CD4-positive, alpha-beta memory T cell (primary cell): ENCODE measurements around the gene EIF4H. TPM values are rescaled to one million over a fixed set of nuclear protein-coding genes. Genes with fewer than 3 reads are reported as not detected.
"Not testable (repeated sequence)": the region's sequence is repeated elsewhere in the genome, so short reads cannot be mapped to it uniquely, and the experiment has no call there.

ENCODE experiments used
- CTCF ChIA-PET: fragments of 350-600 bp; sonication (Branson Sonifier 250); formaldehyde crosslinking; loops from one replicate; lab custom pipeline; 2021; ENCODE audit warnings: inconsistent platforms; ENCODE audit not compliant: partially characterized antibody; lab: Charles Lee
- POLR2A ChIA-PET: fragments of 350-600 bp; sonication (Branson Sonifier 250); formaldehyde crosslinking; loops from one replicate; lab custom pipeline; 2021; ENCODE audit not compliant: partially characterized antibody; lab: Charles Lee
- DNase-seq, 5 donors: peaks; one replicate each; pipeline versions ENCODE4 v3.0.0 to v3.0.0-alpha.2; 2020 to 2022; ENCODE audit warnings: mixed read lengths in 1 of 5
- H3K27ac ChIP-seq: one replicate; pipeline ENCODE4 v1.7.0; 2013; ENCODE audit warnings: low read depth, low read length
- H3K27me3 ChIP-seq: 2 replicates; pipeline ENCODE4 v1.7.0; 2013; ENCODE audit warnings: mild to moderate bottlenecking, low read length, moderate library complexity; ENCODE audit not compliant: insufficient read depth
- H3K36me3 ChIP-seq: 2 replicates; pipeline ENCODE4 v1.7.0; 2013; ENCODE audit warnings: mild to moderate bottlenecking, low read length, moderate library complexity; ENCODE audit not compliant: insufficient read depth
- H3K4me1 ChIP-seq: 2 replicates; pipeline ENCODE4 v1.7.0; 2013; ENCODE audit warnings: mild to moderate bottlenecking, low read length, moderate library complexity; ENCODE audit not compliant: insufficient read depth
- H3K4me3 ChIP-seq, 2 donors: one replicate each; pipeline ENCODE4 v1.7.0; 2013; ENCODE audit warnings: low read length in 2 of 2, mild to moderate bottlenecking in 1 of 2
- H3K9me3 ChIP-seq, 2 donors: one replicate each; pipeline ENCODE4 v1.7.0; 2013; ENCODE audit warnings: low read length in 2 of 2, control low read depth in 1 of 2; ENCODE audit not compliant: control insufficient read depth in 1 of 2
- H3K27ac Mint-ChIP-seq, 7 donors: one replicate each; pipeline ENCODE4 v1.8.0; 2020 to 2021; ENCODE audit warnings: mixed read lengths in 7 of 7, mild to moderate bottlenecking in 6 of 7, inconsistent platforms in 3 of 7, moderate library complexity in 3 of 7
- H3K27me3 Mint-ChIP-seq, 2 donors: one replicate each; pipeline ENCODE4 v1.8.0; 2020 to 2021; ENCODE audit warnings: mixed read lengths in 2 of 2
- H3K36me3 Mint-ChIP-seq, 2 donors: one replicate each; pipeline ENCODE4 v1.8.0; 2020 to 2021; ENCODE audit warnings: mixed read lengths in 2 of 2, inconsistent platforms in 1 of 2, mild to moderate bottlenecking in 1 of 2
- H3K4me1 Mint-ChIP-seq, 4 donors: one replicate each; pipeline ENCODE4 v1.8.0; 2020 to 2021; ENCODE audit warnings: mixed read lengths in 4 of 4, mild to moderate bottlenecking in 1 of 4
- H3K4me3 Mint-ChIP-seq, 8 donors: one replicate each; pipeline ENCODE4 v1.8.0; 2020 to 2021; ENCODE audit warnings: mixed read lengths in 8 of 8, mild to moderate bottlenecking in 7 of 8, moderate library complexity in 6 of 8, inconsistent platforms in 3 of 8
- H3K9me3 Mint-ChIP-seq, 8 donors: one replicate each; pipeline ENCODE4 v1.8.0; 2020 to 2021; ENCODE audit warnings: mixed read lengths in 8 of 8, mild to moderate bottlenecking in 5 of 8, inconsistent platforms in 3 of 8, moderate library complexity in 1 of 8
- intact Hi-C: fragments of 100-400 bp; cut with micrococcal nuclease; formaldehyde crosslinking; loops from one replicate; pipeline ENCODE4 v1.15.1; 2023
- polyA plus RNA-seq, 2 donors: library from polyadenylated mRNA; unstranded; fragments of 300-500 nt; fragmentation: Illumina TruSeq; gene quantifications; one replicate each; pipeline ENCODE4 v1.2.3, GENCODE V29; 2021
- total RNA-seq, 2 experiments: library from RNA; stranded (reverse); gene quantifications; one replicate each; pipeline ENCODE4 v1.2.3, GENCODE V29; 2021

The EIF4H gene
- total and polyA plus RNA-seq, 4 experiments from 2014 or later, result 167 to 316 (median 196) TPM

DNA sequence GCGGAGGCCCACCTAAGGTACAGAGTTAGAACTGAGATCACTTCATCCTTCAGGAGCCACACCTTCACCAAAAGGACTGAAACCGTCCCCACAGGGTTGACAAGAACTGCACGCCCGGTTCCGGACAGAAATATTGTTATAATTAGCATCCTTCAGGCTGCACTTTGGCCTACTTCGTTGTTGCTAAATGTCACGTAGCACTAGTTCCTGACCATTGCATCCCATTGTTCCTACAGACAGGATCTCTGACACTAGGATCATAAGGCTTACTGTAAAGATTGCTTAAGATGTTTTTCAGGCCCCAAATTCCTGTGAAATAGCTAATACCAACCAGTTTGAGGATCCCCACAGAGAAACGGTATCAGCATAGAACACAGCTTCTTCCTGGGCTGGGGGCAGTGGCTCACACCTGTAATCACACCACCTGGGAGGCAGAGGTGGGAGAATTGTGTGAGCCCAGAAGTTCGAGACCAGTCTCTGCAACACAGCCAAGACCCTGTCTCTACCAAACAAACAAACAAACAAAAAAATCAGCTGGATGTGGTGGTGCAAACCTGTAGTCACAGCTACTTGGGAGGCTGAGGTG lies 18.3 kb upstream of the EIF4H start:
- no peak for DNase-seq
- no peaks in the 10 kb centered on the region for H3K4me1 ChIP-seq
- no peak overlapping the region for H3K4me3 ChIP-seq
- no peaks in the 10 kb centered on the region for H3K27me3 ChIP-seq
- Mint-ChIP-seq H3K36me3 (no peaks in the 10 kb centered on the region), H3K4me1 (no peaks in the 10 kb centered on the region), H3K27ac (no peak overlapping the region), H3K27me3 (peaks cover 0 to 3% of the 10 kb centered on the region in 2 donors), H3K9me3 (no peaks in the 10 kb centered on the region), H3K4me3 (no peak overlapping the region)
- H3K27ac ChIP-seq, result no peak overlapping the region
- ChIA-PET POLR2A (no interaction called here), CTCF (interaction anchor here (0.6 to 1.7 kb wide), 2 partner anchors 15 to 87 kb away, joined by 3 read pairs; no protein-coding TSS in a partner anchor)
- no peaks in the 10 kb centered on the region for H3K36me3 ChIP-seq
- H3K9me3 ChIP-seq, result no peaks in the 10 kb centered on the region
- intact Hi-C loops, result no loop called here

DNA sequence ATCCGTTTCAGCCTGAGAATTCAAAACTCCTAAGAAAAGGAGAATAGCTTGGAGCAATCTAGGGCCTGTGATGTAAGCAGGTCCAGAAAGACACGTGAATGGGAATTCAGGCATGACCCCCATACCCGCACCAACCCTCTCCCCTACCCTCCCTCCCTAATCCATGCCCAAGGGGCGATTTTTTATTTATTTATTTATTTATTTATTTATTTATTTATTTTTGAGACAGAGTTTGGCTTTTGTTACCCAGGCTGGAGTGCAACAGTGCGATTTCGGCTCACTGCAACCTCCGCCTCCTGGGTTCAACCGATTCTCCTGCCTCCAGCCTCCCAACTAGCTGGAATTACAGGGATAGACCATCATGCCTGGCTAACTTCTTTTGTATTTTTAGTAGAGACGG lies 16.6 kb upstream of the EIF4H start:
- Mint-ChIP-seq H3K9me3 (no peaks in the 10 kb centered on the region), H3K4me1 (no peaks in the 10 kb centered on the region), H3K4me3 (no peak overlapping the region), H3K27me3 (no peaks in the 10 kb centered on the region), H3K27ac (no peak overlapping the region), H3K36me3 (no peaks in the 10 kb centered on the region)
- Histone ChIP-seq H3K27me3 (no peaks in the 10 kb centered on the region), H3K4me1 (no peaks in the 10 kb centered on the region), H3K4me3 (no peak overlapping the region), H3K36me3 (no peaks in the 10 kb centered on the region), H3K9me3 (no peaks in the 10 kb centered on the region), H3K27ac (no peak overlapping the region)
- CTCF ChIA-PET, result no interaction called here
- intact Hi-C loops, result no loop called here
- POLR2A ChIA-PET, result no interaction called here
- no peak for DNase-seq

DNA sequence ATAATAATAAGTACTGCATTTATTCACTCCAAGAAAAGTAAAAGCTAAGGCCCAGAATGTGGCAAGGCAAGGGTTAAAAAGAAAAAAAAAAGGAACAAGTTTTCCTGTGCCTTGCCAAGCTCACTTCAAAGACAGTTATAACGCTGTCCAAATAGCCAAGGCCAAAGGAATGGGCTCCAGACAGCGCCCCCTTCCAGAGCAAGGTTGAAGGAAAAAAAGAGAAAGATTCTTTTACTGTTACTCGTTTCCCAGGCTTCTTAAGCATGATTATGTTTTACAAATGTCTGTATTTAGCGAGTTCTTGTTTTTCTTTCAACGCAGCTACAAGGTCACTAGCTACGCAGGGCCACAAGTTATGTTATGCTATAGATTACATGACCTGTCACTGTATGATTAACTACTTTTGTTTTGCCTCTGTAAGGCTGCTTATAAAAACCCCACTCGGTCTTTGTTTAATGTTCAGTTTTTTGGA lies 9.1 kb upstream of the EIF4H start:
- H3K36me3 Mint-ChIP-seq, result no peaks in the 10 kb centered on the region
- POLR2A ChIA-PET, result no interaction called here
- CTCF ChIA-PET, result interaction anchor here (1.2 to 1.9 kb wide), 2 partner anchors 17 to 96 kb away, joined by 3 to 4 read pairs; no protein-coding TSS in a partner anchor
- H3K27me3 ChIP-seq, result no peaks in the 10 kb centered on the region
- H3K9me3 Mint-ChIP-seq, result no peaks in the 10 kb centered on the region
- intact Hi-C loops, result no loop called here
- H3K4me1 Mint-ChIP-seq, result no peaks in the 10 kb centered on the region
- H3K9me3 ChIP-seq, result no peaks in the 10 kb centered on the region
- no peaks in the 10 kb centered on the region for H3K27me3 Mint-ChIP-seq
- no peaks in the 10 kb centered on the region for H3K4me1 ChIP-seq
- no peak overlapping the region for H3K27ac ChIP-seq
- H3K4me3 Mint-ChIP-seq, result no peak overlapping the region
- no peaks in the 10 kb centered on the region for H3K36me3 ChIP-seq
- no peak overlapping the region for H3K27ac Mint-ChIP-seq
- no peak overlapping the region for H3K4me3 ChIP-seq
- no peak for DNase-seq

DNA sequence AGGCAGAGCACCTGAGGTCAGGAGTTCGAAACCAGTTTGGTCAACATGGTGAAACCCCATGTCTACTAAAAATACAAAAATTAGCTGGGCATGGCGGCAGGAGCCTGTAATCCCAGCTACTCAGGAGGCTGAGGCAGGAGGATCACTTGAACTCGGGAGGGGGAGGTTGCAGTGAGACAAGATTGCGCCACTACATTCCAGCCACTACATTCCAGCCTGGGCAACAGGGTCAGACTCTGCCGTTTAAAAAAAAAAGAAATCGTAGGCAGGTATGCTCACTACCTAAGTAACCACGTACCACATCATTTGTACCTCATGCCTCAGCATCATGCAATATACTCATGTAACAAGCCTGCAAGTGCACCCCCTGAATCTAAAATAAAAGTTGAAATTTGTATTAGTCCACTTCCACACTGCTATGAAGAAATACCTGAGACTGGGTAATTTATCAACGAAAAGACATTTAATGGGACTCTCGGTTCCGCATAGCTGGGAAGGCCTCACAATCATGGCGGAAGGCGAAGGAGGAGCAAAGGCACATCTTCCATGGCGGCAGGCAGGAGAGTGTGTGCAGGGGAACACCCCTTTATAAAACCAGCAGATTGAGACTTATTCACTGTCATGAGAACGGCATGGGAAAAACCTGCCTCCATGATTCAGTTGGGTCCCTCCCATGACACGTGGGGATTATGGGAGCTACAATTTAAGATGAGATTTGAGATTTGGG lies 8.1 kb upstream of the EIF4H start:
- CTCF ChIA-PET, result interaction anchor here (1.9 kb wide), 1 partner anchor 16 kb away, joined by 4 read pairs; no protein-coding TSS in a partner anchor
- no peak for DNase-seq

DNA sequence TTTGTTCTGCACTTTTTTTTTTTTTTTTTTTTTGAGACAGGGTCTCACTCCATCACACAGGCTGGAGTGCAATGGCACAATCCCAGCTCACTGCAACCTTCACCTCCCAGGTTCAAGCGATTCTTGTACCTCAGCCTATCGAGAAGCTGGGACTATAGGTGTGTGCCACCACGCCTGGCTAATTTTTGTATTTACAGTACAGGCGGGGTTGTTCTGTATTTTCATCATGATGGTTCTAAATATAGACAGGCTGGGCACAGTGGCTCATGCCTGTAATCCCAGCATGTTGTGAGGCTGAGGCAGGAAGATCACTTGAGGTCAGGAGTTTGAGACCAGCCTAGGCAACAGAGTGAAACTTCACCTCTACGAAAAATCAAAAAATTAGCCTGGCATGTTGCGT lies 6.8 kb upstream of the EIF4H start:
- CTCF ChIA-PET, result interaction anchor here (0.6 kb wide), 1 partner anchor 16 kb away, joined by 3 read pairs; no protein-coding TSS in a partner anchor
- H3K27ac Mint-ChIP-seq, DNase-seq, H3K9me3 Mint-ChIP-seq, H3K4me3 Mint-ChIP-seq, H3K4me1 Mint-ChIP-seq, H3K4me3 ChIP-seq, H3K27me3 Mint-ChIP-seq, H3K9me3 ChIP-seq, POLR2A ChIA-PET, intact Hi-C loops, H3K4me1 ChIP-seq, H3K27ac ChIP-seq, H3K36me3 Mint-ChIP-seq, H3K36me3 ChIP-seq, H3K27me3 ChIP-seq: not testable (repeated sequence)

More for the DNA sequence above, 8.1 kb upstream of the EIF4H start:
- Histone ChIP-seq H3K27ac (no peak overlapping the region), H3K27me3 (no peaks in the 10 kb centered on the region), H3K4me1 (no peaks in the 10 kb centered on the region), H3K9me3 (no peaks in the 10 kb centered on the region), H3K4me3 (no peak overlapping the region), H3K36me3 (no peaks in the 10 kb centered on the region)
- Mint-ChIP-seq H3K4me3 (no peak overlapping the region), H3K36me3 (no peaks in the 10 kb centered on the region), H3K27ac (no peak overlapping the region), H3K27me3 (no peaks in the 10 kb centered on the region), H3K9me3 (no peaks in the 10 kb centered on the region), H3K4me1 (no peaks in the 10 kb centered on the region)
- intact Hi-C loops, result no loop called here
- POLR2A ChIA-PET, result interaction anchor here (0.6 kb wide), 1 partner anchor 35 kb away, joined by 4 read pairs; no protein-coding TSS in a partner anchor

DNA sequence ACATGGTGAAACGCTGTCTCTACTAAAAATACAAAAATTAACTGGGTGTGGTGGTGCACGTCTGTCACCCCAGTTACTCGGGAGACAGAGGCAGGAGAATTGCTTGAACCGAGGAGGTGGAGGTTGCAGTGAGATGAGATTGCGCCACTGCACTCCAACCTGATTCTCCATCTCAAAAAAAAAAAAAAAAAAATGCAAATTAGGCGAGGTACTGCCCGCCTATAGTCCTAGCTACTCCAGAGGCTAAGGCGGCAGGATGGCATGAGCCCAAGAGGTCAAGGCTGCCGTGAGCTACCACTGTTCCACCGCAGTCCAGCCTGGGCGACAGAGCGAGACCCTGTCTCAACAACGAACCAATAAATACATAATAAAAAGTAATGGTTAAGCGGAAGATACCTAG lies 1.1 kb upstream of the EIF4H start:
- Mint-ChIP-seq H3K36me3 (peaks cover 4 to 17% of the 10 kb centered on the region in 2 donors), H3K4me1 (peaks cover 28 to 48% (median 36%) of the 10 kb centered on the region in 4 donors), H3K27ac (peak overlapping the region; percentile 42 to 96 (median 83)), H3K4me3 (peak overlapping the region; percentile 85 to 91 (median 90)), H3K27me3 (no peaks in the 10 kb centered on the region), H3K9me3 (no peaks in the 10 kb centered on the region)
- Histone ChIP-seq H3K27ac (peak overlapping the region; percentile 91), H3K36me3 (no peaks in the 10 kb centered on the region), H3K4me1 (peaks cover 39% of the 10 kb centered on the region), H3K9me3 (no peaks in the 10 kb centered on the region), H3K4me3 (peak overlapping the region; percentile 81 to 89), H3K27me3 (no peaks in the 10 kb centered on the region)
- intact Hi-C loops, result no loop called here
- ChIA-PET POLR2A (interaction anchor here (1.1 to 2.9 kb wide), 4 partner anchors 34 to 104 kb away, joined by 8 to 30 read pairs (median 10); partner anchors contain the start of gene LIMK1), CTCF (interaction anchor here (0.6 to 1.5 kb wide), 2 partner anchors 32 to 33 kb away, joined by 4 to 5 read pairs; no protein-coding TSS in a partner anchor)
- DNase-seq, result no peak

DNA sequence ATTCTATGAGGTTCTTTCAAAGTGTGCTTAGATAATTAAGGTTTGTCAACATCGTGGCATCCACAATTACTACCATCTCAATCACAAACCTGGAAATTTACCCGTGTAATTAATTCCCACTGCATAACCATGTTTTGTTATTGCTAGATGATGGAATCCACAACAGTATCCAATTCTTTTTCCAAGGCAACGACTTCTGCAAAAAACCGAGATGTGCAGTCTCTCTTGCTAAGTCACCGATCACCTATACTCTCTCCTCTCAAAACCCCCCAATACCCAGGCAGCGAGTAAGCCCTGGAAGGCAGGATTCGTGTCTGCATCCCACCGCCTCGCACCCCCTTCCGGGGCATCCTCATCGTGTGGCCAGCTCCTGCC lies 678 bp upstream of the EIF4H start:
- Mint-ChIP-seq H3K4me3 (peak overlapping the region; percentile 85 to 91 (median 90)), H3K36me3 (peaks cover 4 to 17% of the 10 kb centered on the region in 2 donors), H3K27me3 (no peaks in the 10 kb centered on the region), H3K4me1 (peaks cover 29 to 52% (median 38%) of the 10 kb centered on the region in 4 donors), H3K27ac (peak overlapping the region; percentile 42 to 96 (median 90)), H3K9me3 (no peaks in the 10 kb centered on the region)
- ChIA-PET CTCF (interaction anchor here (0.6 to 2.4 kb wide), 3 partner anchors 10 to 33 kb away, joined by 4 to 9 read pairs (median 5); no protein-coding TSS in a partner anchor), POLR2A (interaction anchor here (0.7 to 2.9 kb wide), 10 partner anchors 11 to 105 kb away, joined by 3 to 30 read pairs (median 8); partner anchors contain the start of genes LIMK1 and RFC2)
- no peaks in the 10 kb centered on the region for H3K27me3 ChIP-seq
- no peaks in the 10 kb centered on the region for H3K9me3 ChIP-seq
- DNase-seq, result no peak
- peak overlapping the region; percentile 81 to 89 for H3K4me3 ChIP-seq
- H3K4me1 ChIP-seq, result peaks cover 43% of the 10 kb centered on the region
- H3K36me3 ChIP-seq, result no peaks in the 10 kb centered on the region
- H3K27ac ChIP-seq, result peak overlapping the region; percentile 91
- intact Hi-C loops, result no loop called here
